Fibroblast of lung (primary cell): ENCODE measurements around the gene FARSA.

ENCODE experiments used
- CTCF ChIP-seq, 2 donors: IDR thresholded peaks in 1 of 2; conservative IDR thresholded peaks in 1 of 2; 1 replicate in 1 of 2; 2 replicates in 1 of 2; pipeline ENCODE4 v1.5.1; 2011 to 2012; ENCODE audit warnings: low read length in 2 of 2, control low read depth in 1 of 2, inconsistent platforms in 1 of 2, low read depth in 1 of 2, mild to moderate bottlenecking in 1 of 2
- EZH2 ChIP-seq: IDR thresholded peaks from 2 replicates; pipeline ENCODE4 v1.5.1; 2012; ENCODE audit warnings: low read length, control low read depth, mild to moderate bottlenecking; ENCODE audit errors: missing control alignments

- TF ChIP-seq EZH2 (no peak), CTCF (conservative IDR thresholded peaks at IDR 0.05 in 1 of 2, IDR thresholded peaks at IDR 0.05 in 1 of 2; ENCODE audit: low read depth in 1 of 2, low read length in 2 of 2) (no peak)
Measured at GRCh38 chr19:12956446-12957388, 23.2 kb upstream of the FARSA start, which contains the start of gene GADD45GIP1.
